ENCODE data around the gene GH1. TPM values are rescaled to one million over a fixed set of nuclear protein-coding genes. Genes with fewer than 3 reads are reported as not detected.
"Not testable (repeated sequence)": the region's sequence is repeated elsewhere in the genome, so short reads cannot be mapped to it uniquely, and the experiment has no call there.

Gene GH1
- total and polyA plus RNA-seq, 7 experiments from 2014 or later: 0.58 to 0.66 TPM; not detected in 5

DNA sequence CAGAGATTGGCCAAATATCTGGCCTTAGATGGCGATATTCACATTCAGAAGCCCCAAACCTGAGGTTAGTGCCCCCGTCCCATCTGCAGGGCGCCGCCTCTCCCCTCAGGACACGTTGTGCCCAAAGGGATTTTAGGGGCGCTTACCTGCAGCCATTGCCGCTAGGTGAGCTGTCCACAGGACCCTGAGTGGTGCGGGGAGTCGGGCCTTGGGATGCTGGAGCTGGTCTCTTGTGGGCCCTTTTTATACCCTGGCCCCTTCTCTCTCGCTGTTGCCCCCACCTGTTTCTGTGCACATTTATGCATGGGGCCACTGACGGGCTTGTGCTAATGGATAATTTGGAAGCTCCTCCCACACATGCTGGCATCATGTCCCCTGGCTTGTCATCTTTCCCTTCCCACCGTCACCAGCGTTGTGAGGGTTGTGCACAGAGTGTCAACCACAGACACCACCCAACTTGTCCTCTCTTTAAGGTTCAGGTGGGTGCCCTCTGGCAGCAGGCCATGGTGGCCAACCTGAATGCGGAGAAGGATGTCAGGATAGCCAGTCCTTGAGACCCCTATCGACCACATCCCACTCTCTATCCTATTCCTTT is 7.5 kb downstream of the GH1 start, which contains the start of gene CSHL1:
Gene CSHL1 (minus strand): TSS at position 218 of the 595 bp plus-strand sequence. CDS start 62 bp downstream, at position 156.
- Histone ChIP-seq H3K36me3 (ENCODE audit: control insufficient read depth in 2 of 3, insufficient read depth in 3 of 3, low read length in 3 of 3) (no peaks in the 10 kb centered on the region), H3K4me3 (ENCODE audit: low read length) (no peak within 1 kb of the TSS), H3K27ac (ENCODE audit: low read depth, low read length) (no peak within 1 kb of the TSS), H3K4me1 (ENCODE audit: control insufficient read depth in 2 of 2, insufficient read depth in 2 of 2, low read length in 2 of 2) (no peaks in the 10 kb centered on the region), H3K27me3 (ENCODE audit: control insufficient read depth in 2 of 2, insufficient read depth in 2 of 2, low read length in 2 of 2) (no peaks in the 10 kb centered on the region), H3K9me3 (ENCODE audit: control insufficient read depth in 2 of 3, low read length in 3 of 3) (no peaks in the 10 kb centered on the region)
- H3K27ac Mint-ChIP-seq: peak within 1 kb of the TSS in 1 of 9 donors; percentile 38
- H3K4me3 Mint-ChIP-seq: peak within 1 kb of the TSS in 1 of 10 donors; percentile 25
- CTCF ChIA-PET: interaction anchor here (0.6 to 3.4 kb wide), 19 partner anchors 8 to 359 kb away, joined by 3 to 22 read pairs (median 4); partner anchors contain the start of genes CD79B and ICAM2
- H3K9me3 Mint-ChIP-seq: no peaks in the 10 kb centered on the region
- no peak for ATAC-seq
- H3K27me3 Mint-ChIP-seq: peaks cover 0 to 30% (median 0%) of the 10 kb centered on the region in 5 donors
- intact Hi-C loops (cut with micrococcal nuclease): loop anchor here (1.0 to 5.0 kb wide), 7 partner anchors 36 to 372 kb away; no protein-coding TSS in a partner anchor
- POLR2A ChIA-PET: interaction anchor here (0.7 to 1.4 kb wide), 3 partner anchors 8 to 109 kb away, joined by 3 to 5 read pairs (median 3); partner anchors contain the start of gene ICAM2
- H3K36me3 Mint-ChIP-seq: no peaks in the 10 kb centered on the region
- H3K4me1 Mint-ChIP-seq: peaks cover 0 to 10% (median 0%) of the 10 kb centered on the region in 7 donors
- DNase-seq: no peak

DNA sequence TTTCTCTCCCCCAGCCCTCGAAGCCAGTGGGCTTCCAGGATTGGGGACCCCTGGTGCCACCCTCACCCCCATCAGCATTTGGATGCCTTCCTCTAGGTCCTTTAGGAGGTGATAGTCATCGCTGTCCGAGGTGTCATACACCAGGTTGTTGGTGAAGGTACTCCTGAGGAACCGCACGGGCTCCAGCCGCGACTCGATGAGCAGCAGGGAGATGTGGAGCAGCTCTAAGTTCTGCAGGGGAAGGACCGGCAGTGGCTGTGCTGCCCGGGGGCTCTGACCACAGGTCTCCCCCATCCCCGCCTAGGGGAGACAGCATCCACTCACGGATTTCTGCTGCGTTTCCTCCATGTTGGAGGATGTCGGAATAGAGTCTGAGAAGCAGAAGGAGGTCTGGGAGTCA is 8.5 kb downstream of the GH1 start:
- Mint-ChIP-seq H3K4me1 (peaks cover 0 to 10% (median 0%) of the 10 kb centered on the region in 7 donors), H3K36me3 (no peaks in the 10 kb centered on the region), H3K9me3 (no peaks in the 10 kb centered on the region), H3K4me3 (no peak overlapping the region), H3K27me3 (peaks cover 0 to 27% (median 0%) of the 10 kb centered on the region in 5 donors), H3K27ac (no peak overlapping the region)
- ATAC-seq: no peak
- Histone ChIP-seq H3K9me3 (ENCODE audit: control insufficient read depth in 2 of 3, low read length in 3 of 3) (no peaks in the 10 kb centered on the region), H3K4me1 (ENCODE audit: control insufficient read depth in 2 of 2, insufficient read depth in 2 of 2, low read length in 2 of 2) (no peaks in the 10 kb centered on the region), H3K27ac (ENCODE audit: low read depth, low read length) (no peak overlapping the region), H3K27me3 (ENCODE audit: control insufficient read depth in 2 of 2, insufficient read depth in 2 of 2, low read length in 2 of 2) (no peaks in the 10 kb centered on the region), H3K4me3 (ENCODE audit: low read length) (no peak overlapping the region), H3K36me3 (ENCODE audit: control insufficient read depth in 2 of 3, insufficient read depth in 3 of 3, low read length in 3 of 3) (no peaks in the 10 kb centered on the region)
- CTCF ChIA-PET: interaction anchor here (0.9 to 3.4 kb wide), 9 partner anchors 14 to 236 kb away, joined by 3 to 22 read pairs (median 4); partner anchors contain the start of genes CD79B and ICAM2
- POLR2A ChIA-PET: no interaction called here
- no peak for DNase-seq
- intact Hi-C loops (cut with micrococcal nuclease): loop anchor here (2.0 to 5.0 kb wide), 6 partner anchors 37 to 373 kb away; no protein-coding TSS in a partner anchor

DNA sequence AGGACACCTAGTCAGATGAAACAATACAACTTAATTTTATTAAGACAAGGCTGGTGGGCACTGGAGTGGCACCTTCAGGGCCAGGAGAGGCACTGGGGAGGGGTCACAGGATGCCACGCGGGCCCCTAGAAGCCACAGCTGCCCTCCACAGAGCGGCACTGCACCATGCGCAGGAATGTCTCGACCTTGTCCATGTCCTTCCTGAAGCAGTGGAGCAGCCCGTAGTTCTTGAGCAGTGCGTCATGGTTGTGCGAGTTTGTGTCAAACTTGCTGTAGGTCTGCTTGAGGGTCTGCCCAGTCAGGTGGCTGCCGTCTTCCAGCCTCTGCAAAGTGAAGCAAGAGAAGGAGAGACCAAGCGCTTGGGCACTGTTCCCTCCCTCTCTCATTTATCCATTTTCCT is 9.1 kb downstream of the GH1 start:
- H3K4me3 ChIP-seq (ENCODE audit: low read length); ATAC-seq; H3K4me1 Mint-ChIP-seq; H3K36me3 ChIP-seq (ENCODE audit: control insufficient read depth in 2 of 3, insufficient read depth in 3 of 3, low read length in 3 of 3); H3K27ac Mint-ChIP-seq; POLR2A ChIA-PET; H3K27ac ChIP-seq (ENCODE audit: low read depth, low read length); CTCF ChIA-PET; H3K4me1 ChIP-seq (ENCODE audit: control insufficient read depth in 2 of 2, insufficient read depth in 2 of 2, low read length in 2 of 2); H3K36me3 Mint-ChIP-seq; intact Hi-C loops (cut with micrococcal nuclease); H3K9me3 Mint-ChIP-seq; H3K9me3 ChIP-seq (ENCODE audit: control insufficient read depth in 2 of 3, low read length in 3 of 3); H3K27me3 ChIP-seq (ENCODE audit: control insufficient read depth in 2 of 2, insufficient read depth in 2 of 2, low read length in 2 of 2); H3K4me3 Mint-ChIP-seq; DNase-seq: not testable (repeated sequence)
- peaks cover 0 to 27% (median 0%) of the 10 kb centered on the region in 5 donors for H3K27me3 Mint-ChIP-seq

- H3K27ac ChIP-seq (ENCODE audit: low read depth, low read length); H3K36me3 Mint-ChIP-seq; DNase-seq; H3K4me1 ChIP-seq (ENCODE audit: control insufficient read depth in 2 of 2, insufficient read depth in 2 of 2, low read length in 2 of 2); intact Hi-C loops (cut with micrococcal nuclease); H3K36me3 ChIP-seq (ENCODE audit: control insufficient read depth in 2 of 3, insufficient read depth in 3 of 3, low read length in 3 of 3); H3K4me3 ChIP-seq (ENCODE audit: low read length); ATAC-seq; H3K27me3 ChIP-seq (ENCODE audit: control insufficient read depth in 2 of 2, insufficient read depth in 2 of 2, low read length in 2 of 2); H3K4me3 Mint-ChIP-seq; H3K9me3 Mint-ChIP-seq; POLR2A ChIA-PET; H3K4me1 Mint-ChIP-seq; H3K9me3 ChIP-seq (ENCODE audit: control insufficient read depth in 2 of 3, low read length in 3 of 3); H3K27ac Mint-ChIP-seq: not testable (repeated sequence)
- H3K27me3 Mint-ChIP-seq: peaks cover 0 to 40% (median 0%) of the 10 kb centered on the region in 5 donors
- CTCF ChIA-PET: interaction anchor here (0.6 to 0.7 kb wide), 2 partner anchors 12 to 414 kb away, joined by 3 read pairs; no protein-coding TSS in a partner anchor
These were observed 11.4 kb downstream of the GH1 start for GRCh38 chr17:63907161-63907778.

DNA sequence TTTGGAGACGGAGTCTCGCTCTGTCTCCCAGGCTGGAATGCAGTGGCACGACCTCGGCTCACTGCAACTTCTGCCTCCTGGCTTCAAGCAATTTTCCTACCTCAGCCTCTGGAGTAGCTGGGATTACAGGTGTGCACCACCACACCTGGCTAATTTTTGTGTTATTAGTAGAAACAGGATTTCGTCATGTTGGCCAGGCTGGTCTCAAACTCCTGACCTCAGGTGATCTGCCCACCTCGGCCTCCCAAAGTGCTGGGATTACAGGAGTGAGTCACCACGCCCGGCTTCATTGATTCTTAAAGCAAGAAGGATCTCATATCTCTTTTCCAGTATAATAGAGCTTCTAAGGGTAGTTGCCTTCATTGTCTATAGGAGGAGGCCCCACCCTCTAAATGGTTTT is 13.8 kb downstream of the GH1 start:
- POLR2A ChIA-PET: not testable (repeated sequence)

GRCh38 chr17:63903787-63904201 is 14.8 kb downstream of the GH1 start:
- H3K4me3 Mint-ChIP-seq; POLR2A ChIA-PET; H3K4me3 ChIP-seq (ENCODE audit: low read length); H3K4me1 ChIP-seq (ENCODE audit: control insufficient read depth in 2 of 2, insufficient read depth in 2 of 2, low read length in 2 of 2); H3K36me3 Mint-ChIP-seq; H3K27me3 ChIP-seq (ENCODE audit: control insufficient read depth in 2 of 2, insufficient read depth in 2 of 2, low read length in 2 of 2); H3K27ac Mint-ChIP-seq; H3K36me3 ChIP-seq (ENCODE audit: control insufficient read depth in 2 of 3, insufficient read depth in 3 of 3, low read length in 3 of 3); H3K27ac ChIP-seq (ENCODE audit: low read depth, low read length); intact Hi-C loops (cut with micrococcal nuclease); H3K9me3 ChIP-seq (ENCODE audit: control insufficient read depth in 2 of 3, low read length in 3 of 3); H3K9me3 Mint-ChIP-seq: not testable (repeated sequence)
- Mint-ChIP-seq H3K27me3 (peaks cover 0 to 42% (median 0%) of the 10 kb centered on the region in 5 donors), H3K4me1 (peaks cover 0 to 12% (median 3%) of the 10 kb centered on the region in 7 donors)
- CTCF ChIA-PET: interaction anchor here (0.8 kb wide), 1 partner anchor 378 kb away, joined by 3 read pairs; no protein-coding TSS in a partner anchor
- DNase-seq: peak in 6 of 9 donors; percentile 27 to 57 (median 46)
- peak; percentile 87 for ATAC-seq

More for the DNA sequence above, 13.8 kb downstream of the GH1 start:
- H3K9me3 ChIP-seq (ENCODE audit: control insufficient read depth in 2 of 3, low read length in 3 of 3); H3K27ac ChIP-seq (ENCODE audit: low read depth, low read length); H3K4me1 ChIP-seq (ENCODE audit: control insufficient read depth in 2 of 2, insufficient read depth in 2 of 2, low read length in 2 of 2); H3K36me3 ChIP-seq (ENCODE audit: control insufficient read depth in 2 of 3, insufficient read depth in 3 of 3, low read length in 3 of 3); ATAC-seq; H3K27ac Mint-ChIP-seq; H3K27me3 ChIP-seq (ENCODE audit: control insufficient read depth in 2 of 2, insufficient read depth in 2 of 2, low read length in 2 of 2); H3K4me1 Mint-ChIP-seq; intact Hi-C loops (cut with micrococcal nuclease); H3K9me3 Mint-ChIP-seq; H3K4me3 Mint-ChIP-seq; H3K4me3 ChIP-seq (ENCODE audit: low read length); H3K36me3 Mint-ChIP-seq; DNase-seq: not testable (repeated sequence)
- CTCF ChIA-PET: interaction anchor here (0.7 to 1.3 kb wide), 6 partner anchors 13 to 272 kb away, joined by 3 to 5 read pairs (median 3); no protein-coding TSS in a partner anchor
- peaks cover 0 to 47% (median 0%) of the 10 kb centered on the region in 5 donors for H3K27me3 Mint-ChIP-seq

Measured in naive thymus-derived CD4-positive, alpha-beta T cell (primary cell).